ENCODE results near the gene CEACAM6.

Gene CEACAM6

DNA sequence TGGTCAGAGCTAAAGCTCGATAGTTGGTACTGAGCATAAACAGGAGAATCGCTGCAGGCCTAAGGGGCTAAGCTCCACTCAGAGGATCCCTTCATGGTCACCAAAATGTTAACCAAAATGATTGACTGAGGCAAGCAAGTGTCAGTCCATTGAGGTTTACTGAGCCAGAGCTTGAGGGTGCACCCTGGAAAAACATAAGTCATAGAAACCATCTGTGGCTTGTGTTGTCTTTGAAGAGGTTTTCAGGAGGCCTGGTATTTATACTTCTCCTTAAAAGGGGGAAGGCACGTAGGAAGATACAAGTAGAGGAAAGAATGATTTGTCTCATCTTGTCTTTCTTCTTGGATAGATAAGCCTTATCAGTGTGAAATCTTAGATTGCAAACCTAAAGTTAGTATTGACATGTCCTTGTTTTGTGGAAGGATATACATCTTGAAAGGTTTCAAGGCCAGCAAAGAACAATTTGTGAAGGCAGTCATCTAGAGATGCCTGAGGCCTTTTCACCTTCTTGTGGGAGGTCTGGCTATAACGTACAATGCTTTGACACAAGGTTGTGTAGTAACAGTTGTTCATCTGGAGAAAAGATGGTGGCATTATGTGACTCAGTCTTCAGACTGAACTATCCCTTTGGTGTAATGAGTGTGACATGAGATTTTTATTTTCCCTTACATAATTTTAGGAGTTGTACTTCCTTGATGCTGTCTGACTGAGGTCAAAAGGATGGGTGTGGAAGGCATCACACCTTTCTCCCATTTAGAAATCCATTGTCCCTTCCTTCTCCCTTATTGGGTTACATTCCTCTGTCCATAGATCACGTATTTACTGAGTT, 14.7 kb upstream of the CEACAM6 start:
- H3K27ac ChIP-seq (replicated peaks; ENCODE audit: low read length) = no peak overlapping the region
- H3K18ac ChIP-seq (ENCODE audit: low read length) = no peak overlapping the region
- no peak overlapping the region for H3K4me3 ChIP-seq (ENCODE audit: low read length in 2 of 2)
- H3K23ac ChIP-seq (ENCODE audit: low read depth, low read length, poor library complexity) = no peak overlapping the region
- no peaks in the 10 kb centered on the region for H3K4me1 ChIP-seq (ENCODE audit: control insufficient read depth in 2 of 2, insufficient read depth in 1 of 2, low read depth in 1 of 2, low read length in 2 of 2)
- no peak overlapping the region for H2AFZ ChIP-seq (ENCODE audit: low read length)
- H2BK15ac ChIP-seq (ENCODE audit: low read length) = no peak overlapping the region
- no peak overlapping the region for H3K4ac ChIP-seq (ENCODE audit: low read length)
- no peak for DNase-seq (ENCODE audit: low spot score)
- no CpG with 5 or more reads among the region's 5 CpGs for WGBS, 2 donors (ENCODE audit: extremely low coverage in 2 of 2, insufficient read length in 2 of 2, insufficient replicate concordance in 1 of 2)
- no peak overlapping the region for H4K91ac ChIP-seq (ENCODE audit: low read depth, low read length, poor library complexity)
- no peak overlapping the region for H2BK12ac ChIP-seq (ENCODE audit: low read length)
- no peak overlapping the region for H3K4me2 ChIP-seq (ENCODE audit: insufficient read depth, low read length, poor library complexity, severe bottlenecking)
- H4K8ac ChIP-seq (ENCODE audit: low read depth, low read length) = no peak overlapping the region
- H2BK5ac ChIP-seq (ENCODE audit: low read length) = no peak overlapping the region
- no peak overlapping the region for H2BK120ac ChIP-seq (ENCODE audit: low read depth, low read length)
- no peaks in the 10 kb centered on the region for H3K79me1 ChIP-seq (ENCODE audit: low read depth, low read length)
- no peaks in the 10 kb centered on the region for H3K36me3 ChIP-seq (replicated peaks in 1 of 2; ENCODE audit: control insufficient read depth in 2 of 2, insufficient read depth in 2 of 2, low read length in 2 of 2)
- peaks cover 0 to 3% of the 10 kb centered on the region in 2 donors for H3K9me3 ChIP-seq (replicated peaks in 1 of 2; ENCODE audit: control insufficient read depth in 2 of 2, insufficient read depth in 1 of 2, low read depth in 1 of 2, low read length in 2 of 2)
- no peak overlapping the region for H2AK5ac ChIP-seq (ENCODE audit: low read depth, low read length)
- no peak overlapping the region for H3K14ac ChIP-seq (ENCODE audit: low read length)
- H3K27me3 ChIP-seq (ENCODE audit: control insufficient read depth in 3 of 3, insufficient read depth in 3 of 3, low read depth in 1 of 3, low read length in 3 of 3) = peaks cover 0 to 39% (median 0%) of the 10 kb centered on the region in 3 experiments
- no peak overlapping the region for H3K9ac ChIP-seq (ENCODE audit: low read depth, low read length, poor library complexity)

DNA sequence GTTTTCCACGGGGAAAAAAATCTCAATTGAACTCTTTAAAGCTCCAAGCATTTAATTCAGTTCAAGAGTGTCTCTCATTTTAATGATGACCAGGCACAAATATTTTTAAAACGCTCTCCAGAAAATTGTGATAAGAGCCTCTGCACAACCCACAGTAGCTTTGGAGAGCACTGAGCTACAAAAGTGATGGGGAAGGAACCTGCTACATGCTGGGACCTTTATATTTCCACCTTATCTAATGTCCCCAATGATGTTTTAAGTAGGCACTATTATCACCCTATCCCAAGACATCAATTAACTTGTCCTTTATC, 14.1 kb upstream of the CEACAM6 start:
- peaks cover 0 to 3% of the 10 kb centered on the region in 2 donors for H3K9me3 ChIP-seq (replicated peaks in 1 of 2; ENCODE audit: control insufficient read depth in 2 of 2, insufficient read depth in 1 of 2, low read depth in 1 of 2, low read length in 2 of 2)
- no peak overlapping the region for H2BK12ac ChIP-seq (ENCODE audit: low read length)
- no peak overlapping the region for H2AK5ac ChIP-seq (ENCODE audit: low read depth, low read length)
- H3K18ac ChIP-seq (ENCODE audit: low read length) = no peak overlapping the region
- H2BK15ac ChIP-seq (ENCODE audit: low read length) = no peak overlapping the region
- no peak overlapping the region for H3K27ac ChIP-seq (replicated peaks; ENCODE audit: low read length)
- no peak overlapping the region for H2BK5ac ChIP-seq (ENCODE audit: low read length)
- no peak overlapping the region for H3K23ac ChIP-seq (ENCODE audit: low read depth, low read length, poor library complexity)
- no peak overlapping the region for H3K4ac ChIP-seq (ENCODE audit: low read length)
- H3K9ac ChIP-seq (ENCODE audit: low read depth, low read length, poor library complexity) = no peak overlapping the region
- no peaks in the 10 kb centered on the region for H3K4me1 ChIP-seq (ENCODE audit: control insufficient read depth in 2 of 2, insufficient read depth in 1 of 2, low read depth in 1 of 2, low read length in 2 of 2)
- H3K27me3 ChIP-seq (ENCODE audit: control insufficient read depth in 3 of 3, insufficient read depth in 3 of 3, low read depth in 1 of 3, low read length in 3 of 3) = peaks cover 0 to 39% (median 0%) of the 10 kb centered on the region in 3 experiments
- H3K4me2 ChIP-seq (ENCODE audit: insufficient read depth, low read length, poor library complexity, severe bottlenecking) = no peak overlapping the region
- H4K8ac ChIP-seq (ENCODE audit: low read depth, low read length) = no peak overlapping the region
- no peak overlapping the region for H4K91ac ChIP-seq (ENCODE audit: low read depth, low read length, poor library complexity)
- H2AFZ ChIP-seq (ENCODE audit: low read length) = no peak overlapping the region
- no peaks in the 10 kb centered on the region for H3K79me1 ChIP-seq (ENCODE audit: low read depth, low read length)
- H3K14ac ChIP-seq (ENCODE audit: low read length) = no peak overlapping the region
- no peak for DNase-seq (ENCODE audit: low spot score)
- no peak overlapping the region for H3K4me3 ChIP-seq (ENCODE audit: low read length in 2 of 2)
- no peak overlapping the region for H2BK120ac ChIP-seq (ENCODE audit: low read depth, low read length)
- H3K36me3 ChIP-seq (replicated peaks in 1 of 2; ENCODE audit: control insufficient read depth in 2 of 2, insufficient read depth in 2 of 2, low read length in 2 of 2) = no peaks in the 10 kb centered on the region
- no CpG with 5 or more reads among the region's 2 CpGs for WGBS, 2 donors (ENCODE audit: extremely low coverage in 2 of 2, insufficient read length in 2 of 2, insufficient replicate concordance in 1 of 2)

DNA sequence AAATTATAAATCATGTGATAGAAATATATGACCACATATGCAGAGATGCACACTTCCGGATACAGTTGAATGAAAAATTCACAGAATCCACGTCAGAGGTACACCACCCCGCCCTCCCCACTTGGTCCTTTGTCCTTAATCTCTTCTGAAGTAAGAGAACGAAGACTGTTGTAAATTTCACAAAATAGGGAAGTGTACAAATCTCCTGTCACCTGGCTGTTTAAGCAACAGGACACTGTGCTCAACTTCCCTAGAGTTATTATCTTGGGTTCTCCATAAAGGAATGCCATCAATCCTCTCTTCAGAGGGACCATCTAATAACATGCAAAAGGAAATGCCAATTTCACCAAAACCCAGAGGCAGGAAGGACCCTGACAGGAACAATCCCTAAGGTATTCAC, 10.5 kb upstream of the CEACAM6 start:
- Histone ChIP-seq H3K9ac (ENCODE audit: low read depth, low read length, poor library complexity) (no peak overlapping the region), H2BK120ac (ENCODE audit: low read depth, low read length) (no peak overlapping the region), H2AFZ (ENCODE audit: low read length) (no peak overlapping the region), H3K27me3 (ENCODE audit: control insufficient read depth in 3 of 3, insufficient read depth in 3 of 3, low read depth in 1 of 3, low read length in 3 of 3) (peaks cover 0 to 46% (median 12%) of the 10 kb centered on the region in 3 experiments), H4K91ac (ENCODE audit: low read depth, low read length, poor library complexity) (no peak overlapping the region), H2AK5ac (ENCODE audit: low read depth, low read length) (no peak overlapping the region), H3K23ac (ENCODE audit: low read depth, low read length, poor library complexity) (no peak overlapping the region), H2BK15ac (ENCODE audit: low read length) (no peak overlapping the region), H3K4me3 (ENCODE audit: low read length in 2 of 2) (no peak overlapping the region), H2BK12ac (ENCODE audit: low read length) (no peak overlapping the region), H3K36me3 (replicated peaks in 1 of 2; ENCODE audit: control insufficient read depth in 2 of 2, insufficient read depth in 2 of 2, low read length in 2 of 2) (no peaks in the 10 kb centered on the region), H3K9me3 (replicated peaks in 1 of 2; ENCODE audit: control insufficient read depth in 2 of 2, insufficient read depth in 1 of 2, low read depth in 1 of 2, low read length in 2 of 2) (peaks cover 0 to 3% of the 10 kb centered on the region in 2 donors), H4K8ac (ENCODE audit: low read depth, low read length) (no peak overlapping the region), H2BK5ac (ENCODE audit: low read length) (no peak overlapping the region), H3K4me1 (ENCODE audit: control insufficient read depth in 2 of 2, insufficient read depth in 1 of 2, low read depth in 1 of 2, low read length in 2 of 2) (no peaks in the 10 kb centered on the region), H3K14ac (ENCODE audit: low read length) (no peak overlapping the region), H3K4me2 (ENCODE audit: insufficient read depth, low read length, poor library complexity, severe bottlenecking) (no peak overlapping the region), H3K27ac (replicated peaks; ENCODE audit: low read length) (no peak overlapping the region), H3K18ac (ENCODE audit: low read length) (no peak overlapping the region), H3K79me1 (ENCODE audit: low read depth, low read length) (no peaks in the 10 kb centered on the region), H3K4ac (ENCODE audit: low read length) (no peak overlapping the region)
- WGBS, 2 donors (ENCODE audit: extremely low coverage in 2 of 2, insufficient read length in 2 of 2, insufficient replicate concordance in 1 of 2) = no CpG with 5 or more reads among the region's 4 CpGs
- DNase-seq (ENCODE audit: low spot score) = no peak

DNA sequence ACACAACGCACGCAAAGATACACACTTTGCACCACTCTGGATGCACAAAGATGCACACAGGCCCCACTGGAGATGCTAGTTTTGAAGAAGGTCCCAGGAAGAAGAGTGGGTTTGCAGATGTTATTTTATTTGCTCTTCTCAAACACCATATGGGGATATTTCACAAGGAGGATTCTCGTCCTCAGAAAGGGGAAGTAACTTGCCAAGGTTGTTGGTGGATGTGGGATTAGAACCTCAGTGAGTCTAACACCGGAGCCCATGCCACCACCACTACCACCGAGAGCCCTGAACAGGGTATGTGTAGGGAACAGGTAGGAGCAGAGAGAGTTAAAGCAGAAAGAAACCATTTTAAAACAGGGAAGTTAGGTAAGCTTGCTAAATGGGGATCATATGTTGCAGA, 9.6 kb upstream of the CEACAM6 start:
- no CpG with 5 or more reads among the region's 5 CpGs for WGBS, 2 donors (ENCODE audit: extremely low coverage in 2 of 2, insufficient read length in 2 of 2, insufficient replicate concordance in 1 of 2)
- no peak overlapping the region for H3K4me2 ChIP-seq (ENCODE audit: insufficient read depth, low read length, poor library complexity, severe bottlenecking)
- no peak overlapping the region for H3K4me3 ChIP-seq (ENCODE audit: low read length in 2 of 2)
- no peak for DNase-seq (ENCODE audit: low spot score)
- H2BK5ac ChIP-seq (ENCODE audit: low read length) = no peak overlapping the region
- H3K9me3 ChIP-seq (replicated peaks in 1 of 2; ENCODE audit: control insufficient read depth in 2 of 2, insufficient read depth in 1 of 2, low read depth in 1 of 2, low read length in 2 of 2) = peaks cover 0 to 3% of the 10 kb centered on the region in 2 donors
- H3K4me1 ChIP-seq (ENCODE audit: control insufficient read depth in 2 of 2, insufficient read depth in 1 of 2, low read depth in 1 of 2, low read length in 2 of 2) = no peaks in the 10 kb centered on the region
- no peak overlapping the region for H2AK5ac ChIP-seq (ENCODE audit: low read depth, low read length)
- H3K14ac ChIP-seq (ENCODE audit: low read length) = no peak overlapping the region
- H2AFZ ChIP-seq (ENCODE audit: low read length) = no peak overlapping the region
- no peak overlapping the region for H3K23ac ChIP-seq (ENCODE audit: low read depth, low read length, poor library complexity)
- H3K18ac ChIP-seq (ENCODE audit: low read length) = no peak overlapping the region
- H2BK15ac ChIP-seq (ENCODE audit: low read length) = no peak overlapping the region
- H3K79me1 ChIP-seq (ENCODE audit: low read depth, low read length) = no peaks in the 10 kb centered on the region
- no peaks in the 10 kb centered on the region for H3K36me3 ChIP-seq (replicated peaks in 1 of 2; ENCODE audit: control insufficient read depth in 2 of 2, insufficient read depth in 2 of 2, low read length in 2 of 2)
- H3K9ac ChIP-seq (ENCODE audit: low read depth, low read length, poor library complexity) = no peak overlapping the region
- no peak overlapping the region for H3K4ac ChIP-seq (ENCODE audit: low read length)
- H4K91ac ChIP-seq (ENCODE audit: low read depth, low read length, poor library complexity) = no peak overlapping the region
- no peak overlapping the region for H4K8ac ChIP-seq (ENCODE audit: low read depth, low read length)
- no peak overlapping the region for H2BK12ac ChIP-seq (ENCODE audit: low read length)
- no peak overlapping the region for H2BK120ac ChIP-seq (ENCODE audit: low read depth, low read length)
- peaks cover 0 to 40% (median 12%) of the 10 kb centered on the region in 3 experiments for H3K27me3 ChIP-seq (ENCODE audit: control insufficient read depth in 3 of 3, insufficient read depth in 3 of 3, low read depth in 1 of 3, low read length in 3 of 3)
- no peak overlapping the region for H3K27ac ChIP-seq (replicated peaks; ENCODE audit: low read length)
